GM21381 (cell line): ENCODE data around the gene NOL4L.

Experiments used
- ATAC-seq: cut with Tn5 transposase; IDR thresholded peaks from one replicate; pipeline ENCODE4 v1.9.1; 2021; ENCODE audit warnings: mild to moderate bottlenecking, moderate library complexity; ENCODE audit not compliant: unreplicated experiment

The NOL4L gene

DNA sequence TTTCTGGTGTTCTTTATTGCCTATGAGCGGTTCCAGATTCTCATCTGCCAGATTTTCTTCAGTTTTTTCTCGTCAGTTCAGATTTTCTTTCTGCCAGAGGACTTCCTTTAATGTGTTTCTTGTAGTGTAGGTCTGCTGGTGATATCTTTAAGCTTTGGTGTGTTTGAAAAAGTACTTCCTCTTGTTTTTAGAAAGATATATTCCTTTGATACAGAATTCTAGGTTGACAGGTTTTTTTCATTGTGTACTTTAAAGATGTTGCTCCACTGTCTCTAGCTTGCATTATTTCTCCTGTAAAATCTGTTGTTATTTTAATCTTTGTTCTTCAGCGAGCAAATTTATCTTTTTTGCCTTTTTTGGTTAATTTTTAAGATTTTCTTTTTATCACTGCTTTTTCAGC, 190.1 kb downstream of the NOL4L start:
- no peak for ATAC-seq
